ENCODE data around the gene INTS14. TPM values are rescaled to one million over a fixed set of nuclear protein-coding genes. Genes with fewer than 3 reads are reported as not detected.
A peak's percentile ranks its signal among the peaks of the same experiment; 100 is the strongest.

The INTS14 gene
- total RNA-seq, 4 donors from 2014 or later, result 11.9 to 20.0 (median 14.8) TPM

DNA sequence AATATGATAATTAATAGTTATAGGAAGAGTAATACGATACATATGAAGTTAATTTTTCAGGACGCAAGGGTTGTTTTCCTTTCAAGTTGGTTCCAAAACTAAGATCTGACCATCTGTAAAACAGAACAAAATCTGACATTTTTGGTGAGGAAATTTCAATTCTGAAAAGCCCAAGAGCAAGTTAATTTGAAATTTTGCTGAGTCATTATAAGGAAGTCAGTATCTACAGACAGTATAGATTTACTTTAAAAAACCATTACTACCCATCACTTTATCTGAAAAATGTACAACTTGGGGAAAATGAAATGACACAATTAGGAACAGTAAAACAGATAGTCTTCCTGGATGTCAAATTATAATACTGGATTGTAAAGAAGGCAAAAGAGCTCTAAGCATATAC, 12.5 kb downstream of the INTS14 start:
- TF ChIP-seq CTCF (IDR thresholded peaks at IDR 0.05 in 4 of 5, conservative IDR thresholded peaks at IDR 0.05 in 1 of 5) (no peak), POLR2A (IDR thresholded peaks at IDR 0.05) (no peak)
- intact Hi-C loops (cut with DNase I; ENCODE audit: low total_unique reads), result no loop called here
- H3K4me3 ChIP-seq, result no peak overlapping the region
- in situ Hi-C loops (cut with MboI; ENCODE audit: low sequenced_read_pairs in 4 of 4), result no loop called here
- no peaks in the 10 kb centered on the region for H3K4me1 ChIP-seq
- H3K27me3 ChIP-seq, result no peaks in the 10 kb centered on the region
- H3K36me3 ChIP-seq, result peaks cover 0 to 93% of the 10 kb centered on the region in 2 donors
- no peak for DNase-seq
- ATAC-seq, result no peak
- no peak overlapping the region for H3K27ac ChIP-seq
- no peaks in the 10 kb centered on the region for H3K9me3 ChIP-seq

DNA sequence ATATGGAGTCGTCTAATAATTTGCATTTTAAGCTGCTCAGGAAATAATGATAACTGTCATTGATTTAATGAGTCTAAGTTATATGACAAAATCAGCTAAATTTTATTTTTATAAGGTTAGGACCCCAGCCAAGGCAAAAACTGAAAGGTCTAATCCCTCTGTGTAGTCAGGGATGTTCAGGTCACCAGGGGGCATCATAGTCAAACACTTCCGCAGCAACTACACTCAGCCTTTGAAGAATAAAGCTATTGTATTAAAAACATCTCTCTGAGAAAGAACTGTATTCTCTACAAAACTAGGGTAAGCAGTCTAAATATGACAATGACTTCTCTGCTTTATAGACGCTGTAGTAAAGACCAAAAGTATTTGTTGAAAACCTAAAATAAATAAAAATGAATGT, 15.0 kb downstream of the INTS14 start:
- no peak for ATAC-seq

DNA sequence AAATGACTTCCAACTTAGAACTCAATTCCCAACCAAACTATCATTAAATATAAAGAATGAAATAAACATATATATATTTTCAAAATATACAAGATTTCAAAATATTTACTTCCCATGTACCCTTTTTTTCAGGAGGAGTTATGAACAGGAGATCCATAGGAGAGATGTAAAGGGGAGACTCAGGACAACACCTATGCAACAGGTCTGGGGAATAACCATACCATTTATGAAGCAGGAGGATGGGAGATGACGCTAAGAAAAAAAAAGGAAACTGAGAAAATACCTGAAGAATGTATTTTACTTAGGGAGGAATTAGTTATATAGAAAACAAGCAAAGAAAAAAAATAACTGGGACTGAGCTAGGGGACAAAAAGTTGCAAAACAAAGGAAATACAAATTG, 23.8 kb downstream of the INTS14 start:
- intact Hi-C loops (cut with DNase I; ENCODE audit: low total_unique reads) (no loop called here), in situ Hi-C loops (cut with MboI; ENCODE audit: low sequenced_read_pairs in 4 of 4) (no loop called here)
- H3K4me3 ChIP-seq, result no peak overlapping the region
- no peak for ATAC-seq
- TF ChIP-seq POLR2A (IDR thresholded peaks at IDR 0.05) (no peak), CTCF (IDR thresholded peaks at IDR 0.05 in 4 of 5, conservative IDR thresholded peaks at IDR 0.05 in 1 of 5) (no peak)
- no peaks in the 10 kb centered on the region for H3K9me3 ChIP-seq
- no peak for DNase-seq
- no peak overlapping the region for H3K27ac ChIP-seq
- peaks cover 0 to 71% of the 10 kb centered on the region in 2 donors for H3K36me3 ChIP-seq
- no peaks in the 10 kb centered on the region for H3K27me3 ChIP-seq
- no peaks in the 10 kb centered on the region for H3K4me1 ChIP-seq

More for the DNA sequence above, 15.0 kb downstream of the INTS14 start:
- no peak overlapping the region for H3K4me3 ChIP-seq
- H3K9me3 ChIP-seq, result no peaks in the 10 kb centered on the region
- H3K27ac ChIP-seq, result no peak overlapping the region
- no peak for DNase-seq
- in situ Hi-C loops (cut with MboI; ENCODE audit: low sequenced_read_pairs in 4 of 4), result no loop called here
- no peak for TF ChIP-seq POLR2A (IDR thresholded peaks at IDR 0.05)
- no peak for TF ChIP-seq CTCF (IDR thresholded peaks at IDR 0.05 in 4 of 5, conservative IDR thresholded peaks at IDR 0.05 in 1 of 5)
- H3K4me1 ChIP-seq, result no peaks in the 10 kb centered on the region
- peaks cover 0 to 93% of the 10 kb centered on the region in 2 donors for H3K36me3 ChIP-seq
- H3K27me3 ChIP-seq, result no peaks in the 10 kb centered on the region
- intact Hi-C loops (cut with DNase I; ENCODE audit: low total_unique reads), result no loop called here

DNA sequence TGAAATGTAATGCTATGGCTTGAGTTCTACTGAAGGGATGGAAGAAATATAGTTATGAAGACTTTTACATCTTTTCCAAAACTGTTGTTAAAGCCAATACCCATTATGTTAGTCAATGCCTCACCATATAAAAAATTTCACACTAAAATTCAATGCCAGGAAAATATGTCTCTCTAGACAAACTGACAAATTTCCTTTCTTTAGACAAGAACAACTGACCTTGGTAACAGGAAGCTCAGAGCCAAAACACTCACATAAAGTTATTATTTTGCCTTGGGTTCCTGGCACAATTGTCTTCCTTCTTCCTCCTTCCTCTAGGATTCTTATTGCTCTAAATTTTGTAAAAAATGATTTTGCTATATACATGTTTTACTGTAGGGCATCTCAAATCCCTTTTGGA, 26.7 kb downstream of the INTS14 start:
- in situ Hi-C loops (cut with MboI; ENCODE audit: low sequenced_read_pairs in 4 of 4), result no loop called here
- TF ChIP-seq CTCF (IDR thresholded peaks at IDR 0.05 in 4 of 5, conservative IDR thresholded peaks at IDR 0.05 in 1 of 5), result no peak
- TF ChIP-seq POLR2A (IDR thresholded peaks at IDR 0.05), result no peak
- ATAC-seq (no peak), DNase-seq (no peak)
- peak overlapping the region in 2 of 4 donors; percentile 2 to 40 for H3K27ac ChIP-seq
- H3K27me3 ChIP-seq, result no peaks in the 10 kb centered on the region
- no peaks in the 10 kb centered on the region for H3K4me1 ChIP-seq
- intact Hi-C loops (cut with DNase I; ENCODE audit: low total_unique reads), result no loop called here
- H3K36me3 ChIP-seq, result peaks cover 0 to 75% of the 10 kb centered on the region in 2 donors
- H3K4me3 ChIP-seq, result no peak overlapping the region
- H3K9me3 ChIP-seq, result no peaks in the 10 kb centered on the region

GRCh38 chr15:65583701-65584100, 27.2 kb downstream of the INTS14 start:
- DNase-seq (no peak), ATAC-seq (no peak)
- in situ Hi-C loops (cut with MboI; ENCODE audit: low sequenced_read_pairs in 4 of 4) (no loop called here), intact Hi-C loops (cut with DNase I; ENCODE audit: low total_unique reads) (no loop called here)
- Histone ChIP-seq H3K4me3 (no peak overlapping the region), H3K36me3 (peaks cover 0 to 75% of the 10 kb centered on the region in 2 donors), H3K9me3 (no peaks in the 10 kb centered on the region), H3K27ac (peak overlapping the region in 3 of 4 donors; percentile 2 to 13 (median 3)), H3K4me1 (no peaks in the 10 kb centered on the region), H3K27me3 (no peaks in the 10 kb centered on the region)
- TF ChIP-seq CTCF (IDR thresholded peaks at IDR 0.05 in 4 of 5, conservative IDR thresholded peaks at IDR 0.05 in 1 of 5), result no peak
- no peak for TF ChIP-seq POLR2A (IDR thresholded peaks at IDR 0.05)

All from gastrocnemius medialis (tissue), 4 donors.